ENCODE results near the gene BST1.

GRCh38 chr4:15655223-15656037 is 47.4 kb upstream of the BST1 start, which contains the start of gene FBXL5:
- TF ChIP-seq CTCF (conservative IDR thresholded peaks at IDR 0.05; ENCODE audit: low read depth, low read length) (no peak), EZH2 (IDR thresholded peaks at IDR 0.05; ENCODE audit: low read length, unreplicated experiment) (no peak)
